ENCODE results near the gene SCAMP1. TPM values are rescaled to one million over a fixed set of nuclear protein-coding genes. Genes with fewer than 3 reads are reported as not detected.

SCAMP1 gene
- polyA plus RNA-seq, 12 donors = 27.4 to 45.4 (median 38.9) TPM; not detected in 1

- peak; percentile 57 for DNase-seq
Measured at GRCh38 chr5:78509884-78510769, 149.7 kb downstream of the SCAMP1 start.

GRCh38 chr5:78511121-78511906 is 150.9 kb downstream of the SCAMP1 start:
- DNase-seq = peak; percentile 53

GRCh38 chr5:78512435-78512834 is 152.0 kb downstream of the SCAMP1 start:
- no peak for DNase-seq

GRCh38 chr5:78513441-78513840 is 153.0 kb downstream of the SCAMP1 start:
- DNase-seq = no peak

- DNase-seq = no peak
Measured at GRCh38 chr5:78514427-78515330, 154.3 kb downstream of the SCAMP1 start.

- DNase-seq = peak; percentile 32
Measured at GRCh38 chr5:78515670-78516069, 155.3 kb downstream of the SCAMP1 start.

GRCh38 chr5:78518365-78519197 is 158.2 kb downstream of the SCAMP1 start:
- DNase-seq = peak; percentile 55

GRCh38 chr5:78519198-78519941 is 159.0 kb downstream of the SCAMP1 start:
- no peak for DNase-seq

GRCh38 chr5:78521455-78521854 is 161.0 kb downstream of the SCAMP1 start:
- DNase-seq = no peak

- DNase-seq = no peak
Measured at GRCh38 chr5:78522476-78523260, 162.3 kb downstream of the SCAMP1 start.

GRCh38 chr5:78523314-78524193 is 163.1 kb downstream of the SCAMP1 start:
- DNase-seq = peak; percentile 70

- no peak for DNase-seq
Measured at GRCh38 chr5:78526049-78526525, 165.7 kb downstream of the SCAMP1 start.

GRCh38 chr5:78527054-78527859 is 166.8 kb downstream of the SCAMP1 start:
- DNase-seq = peak; percentile 92

- no peak for DNase-seq
Measured at GRCh38 chr5:78527925-78528324, 167.5 kb downstream of the SCAMP1 start.

Data from muscle of arm (tissue), 12 donors.